ENCODE results near the gene PGAP6. TPM values are rescaled to one million over a fixed set of nuclear protein-coding genes. Genes with fewer than 3 reads are reported as not detected.

PGAP6 gene
- total and polyA plus RNA-seq, 2 of the 4 experiments (the other 2 are of a cell fraction) = 49.1 to 124 TPM

DNA sequence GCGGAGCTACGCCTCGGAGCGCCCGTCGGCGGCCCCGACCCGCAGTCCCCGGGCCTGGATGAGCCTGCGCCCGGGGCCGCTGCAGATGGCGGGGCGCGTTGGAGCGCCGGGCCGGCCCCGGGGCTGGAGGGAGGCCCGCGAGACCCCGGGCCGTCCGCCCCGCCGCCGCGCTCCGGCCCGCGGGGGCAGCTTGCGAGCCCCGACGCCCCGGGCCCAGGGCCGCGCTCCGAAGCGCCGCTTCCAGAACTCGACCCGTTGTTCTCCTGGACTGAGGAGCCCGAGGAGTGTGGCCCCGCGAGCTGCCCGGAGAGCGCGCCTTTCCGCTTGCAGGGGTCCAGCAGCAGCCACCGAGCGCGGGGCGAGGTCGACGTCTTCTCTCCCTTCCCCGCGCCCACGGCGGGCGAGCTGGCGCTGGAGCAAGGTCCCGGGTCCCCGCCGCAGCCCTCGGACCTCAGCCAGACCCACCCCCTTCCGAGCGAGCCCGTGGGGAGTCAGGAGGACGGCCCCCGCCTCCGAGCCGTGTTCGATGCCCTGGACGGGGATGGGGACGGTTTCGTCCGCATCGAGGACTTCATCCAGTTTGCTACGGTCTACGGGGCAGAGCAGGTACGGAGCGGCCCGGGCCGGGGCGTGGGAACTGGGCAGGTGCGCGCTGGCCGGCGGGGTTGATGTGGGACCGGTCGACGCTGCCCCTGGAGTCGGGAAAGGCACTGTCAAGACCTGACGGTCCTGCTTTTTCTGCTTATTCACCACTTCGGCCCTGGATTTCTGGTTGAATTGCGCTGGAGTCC, 44.5 kb upstream of the PGAP6 start (continued):
- no peak for TF ChIP-seq MAFK (IDR thresholded peaks at IDR 0.05; ENCODE audit: low read depth, low read length)

DNA sequence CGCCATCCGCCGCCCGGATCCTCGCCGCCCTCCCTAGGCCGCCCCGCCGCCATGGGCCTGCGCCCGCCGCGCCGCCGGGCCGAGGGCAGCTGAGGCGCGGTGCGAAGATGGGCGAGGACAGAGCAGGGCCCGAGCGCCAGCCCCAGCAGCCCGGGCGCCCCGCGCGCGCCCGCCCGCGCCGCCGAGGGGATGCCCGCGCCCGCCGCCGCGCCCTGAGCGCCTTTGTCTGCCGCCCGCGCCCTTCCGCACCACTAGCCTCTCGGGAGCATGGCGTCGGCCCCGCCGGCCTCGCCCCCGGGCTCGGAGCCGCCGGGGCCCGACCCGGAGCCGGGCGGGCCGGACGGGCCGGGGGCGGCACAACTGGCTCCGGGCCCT, 43.9 kb upstream of the PGAP6 start:
- Histone ChIP-seq H3K23ac (ENCODE audit: low read depth, low read length) (no peak overlapping the region), H3K9me3 (ENCODE audit: control insufficient read depth, insufficient read depth, low read length) (no peaks in the 10 kb centered on the region), H2BK15ac (ENCODE audit: low read depth, low read length) (no peak overlapping the region), H2AK5ac (ENCODE audit: low read depth, low read length) (no peak overlapping the region), H3K4me2 (ENCODE audit: low read depth, low read length) (no peak overlapping the region), H3K4me3 (ENCODE audit: insufficient read depth, low read depth, low read length) (peak overlapping the region; percentile 65), H3K36me3 (ENCODE audit: control insufficient read depth, insufficient read depth, low read length) (peaks cover 3% of the 10 kb centered on the region; the same call in 1 of the 2 replicates), H2AFZ (replicated peaks; ENCODE audit: low read length, poor library complexity) (peak overlapping the region; percentile 82), H3K4ac (ENCODE audit: low read depth, low read length) (no peak overlapping the region), H2BK120ac (ENCODE audit: low read depth, low read length) (no peak overlapping the region), H2BK20ac (ENCODE audit: low read depth, low read length) (no peak overlapping the region), H3K27ac (ENCODE audit: insufficient read depth, low read length) (peak overlapping the region; percentile 27; the same call in 1 of the 2 replicates), H4K91ac (ENCODE audit: insufficient read depth, low read depth, low read length) (no peak overlapping the region), H3K9ac (ENCODE audit: low read depth, low read length) (no peak overlapping the region), H4K5ac (ENCODE audit: low read depth, low read length) (no peak overlapping the region), H3K79me1 (ENCODE audit: low read depth in 1 of 2, low read length in 2 of 2) (peaks cover 19 to 49% of the 10 kb centered on the region in 2 experiments), H4K20me1 (ENCODE audit: insufficient read depth, low read length) (peaks cover 32% of the 10 kb centered on the region), H3K18ac (ENCODE audit: low read depth, low read length) (no peak overlapping the region), H4K8ac (ENCODE audit: low read depth in 2 of 2, low read length in 2 of 2) (no peak overlapping the region; a peak in 1 of 4 replicates), H3K9me1 (ENCODE audit: insufficient read depth, low read length) (peaks cover 16% of the 10 kb centered on the region), H3K27me3 (ENCODE audit: control insufficient read depth, insufficient read depth, low read length) (no peaks in the 10 kb centered on the region), H2BK5ac (ENCODE audit: low read depth, low read length, poor library complexity, severe bottlenecking) (peak overlapping the region; percentile 48), H3K4me1 (ENCODE audit: control insufficient read depth, insufficient read depth, low read length) (peaks cover 13% of the 10 kb centered on the region), H3K14ac (replicated peaks; ENCODE audit: low read depth, low read length) (no peak overlapping the region), H2AK9ac (replicated peaks; ENCODE audit: low read depth, low read length, poor library complexity) (peak overlapping the region; percentile 65), H3K56ac (ENCODE audit: extremely low read depth, insufficient read depth, low read length) (no peak overlapping the region)
- intact Hi-C loops (cut with micrococcal nuclease) = loop anchor here (2.0 kb wide), 2 partner anchors 69 to 101 kb away; partner anchors contain the start of gene CAPN15
- ChIA-PET CTCF (interaction anchor here (0.5 kb wide), 1 partner anchor 175 kb away, joined by 3 read pairs; no protein-coding TSS in a partner anchor), POLR2A (ENCODE audit: unreplicated experiment) (no interaction called here)
- no peak for DNase-seq
- dilution Hi-C loops (cut with HindIII; ENCODE audit: low sequenced_read_pairs, unreplicated experiment) = no loop called here
- WGBS, 2 experiments (ENCODE audit: extremely low coverage in 2 of 2, insufficient read length in 1 of 2) = 0% methylated on average over 24 of the region's 63 CpGs; no CpG with 5 or more reads in 1 of the 2 experiments
- peak; percentile 52 for ATAC-seq (ENCODE audit: low read depth)
- TF ChIP-seq POLR2A (IDR thresholded peaks at IDR 0.05; ENCODE audit: low read depth, low read length) (peak; percentile 0; the same call in 1 of the 2 replicates), FOS (IDR thresholded peaks at IDR 0.05; ENCODE audit: low read depth, low read length) (no peak), RAD21 (IDR thresholded peaks at IDR 0.05; ENCODE audit: low read length) (no peak)
- TF ChIP-seq, protein P1, sequence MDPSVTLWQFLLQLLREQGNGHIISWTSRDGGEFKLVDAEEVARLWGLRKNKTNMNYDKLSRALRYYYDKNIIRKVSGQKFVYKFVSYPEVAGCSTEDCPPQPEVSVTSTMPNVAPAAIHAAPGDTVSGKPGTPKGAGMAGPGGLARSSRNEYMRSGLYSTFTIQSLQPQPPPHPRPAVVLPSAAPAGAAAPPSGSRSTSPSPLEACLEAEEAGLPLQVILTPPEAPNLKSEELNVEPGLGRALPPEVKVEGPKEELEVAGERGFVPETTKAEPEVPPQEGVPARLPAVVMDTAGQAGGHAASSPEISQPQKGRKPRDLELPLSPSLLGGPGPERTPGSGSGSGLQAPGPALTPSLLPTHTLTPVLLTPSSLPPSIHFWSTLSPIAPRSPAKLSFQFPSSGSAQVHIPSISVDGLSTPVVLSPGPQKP (IDR thresholded peaks at IDR 0.05; ENCODE audit: borderline replicate concordance, low read depth, low read length) = no peak
- no TSS peak for BruUV-seq (replicated peaks)
- in situ Hi-C loops (cut with MboI; ENCODE audit: low sequenced_read_pairs) = no loop called here
